Thyroid gland (tissue), 4 donors: Measurements from ENCODE around the gene OR10H1.
"Not testable (repeated sequence)": the region's sequence is repeated elsewhere in the genome, so short reads cannot be mapped to it uniquely, and the experiment has no call there.

ENCODE experiments used
- POLR2A ChIP-seq, 2 donors: fragments of 450-650 bp; IDR thresholded peaks; one replicate each; pipeline ENCODE4 v1.6.1; 2017; ENCODE audit warnings: antibody characterized with exemption in 2 of 2, mild to moderate bottlenecking in 2 of 2, moderate library complexity in 1 of 2
- TF ChIP-seq, protein P1 (sequence below), 6 experiments: fragments of 200-600 bp in 3 of 6; fragments of 450-650 bp in 3 of 6; sonication (generic) in 3 of 6; IDR thresholded peaks; one replicate each; pipeline ENCODE4 v1.5.1; 2016 to 2019; ENCODE audit warnings: antibody characterized with exemption in 6 of 6, mild to moderate bottlenecking in 2 of 6, inconsistent platforms in 1 of 6, moderate library complexity in 1 of 6

DNA sequence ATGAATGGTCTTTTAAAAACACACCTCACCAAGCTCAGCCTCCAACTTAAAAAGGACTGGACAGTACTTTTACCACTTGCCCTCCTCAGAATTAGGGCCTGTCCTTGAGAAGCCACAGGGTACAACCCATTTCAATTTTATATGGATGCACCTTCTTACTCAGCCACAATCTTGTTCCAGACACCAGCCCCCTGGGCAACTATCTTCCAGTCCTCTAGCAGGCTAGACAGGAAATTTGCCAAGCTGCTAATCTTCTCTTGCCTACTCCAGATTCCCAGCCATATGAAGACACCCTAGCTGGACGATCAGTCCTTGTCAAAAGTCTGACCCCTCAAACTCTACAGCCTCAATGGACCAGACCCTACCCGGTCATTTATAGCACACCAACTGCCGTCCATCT lies 18.8 kb upstream of the OR10H1 start:
- TF ChIP-seq, protein P1, sequence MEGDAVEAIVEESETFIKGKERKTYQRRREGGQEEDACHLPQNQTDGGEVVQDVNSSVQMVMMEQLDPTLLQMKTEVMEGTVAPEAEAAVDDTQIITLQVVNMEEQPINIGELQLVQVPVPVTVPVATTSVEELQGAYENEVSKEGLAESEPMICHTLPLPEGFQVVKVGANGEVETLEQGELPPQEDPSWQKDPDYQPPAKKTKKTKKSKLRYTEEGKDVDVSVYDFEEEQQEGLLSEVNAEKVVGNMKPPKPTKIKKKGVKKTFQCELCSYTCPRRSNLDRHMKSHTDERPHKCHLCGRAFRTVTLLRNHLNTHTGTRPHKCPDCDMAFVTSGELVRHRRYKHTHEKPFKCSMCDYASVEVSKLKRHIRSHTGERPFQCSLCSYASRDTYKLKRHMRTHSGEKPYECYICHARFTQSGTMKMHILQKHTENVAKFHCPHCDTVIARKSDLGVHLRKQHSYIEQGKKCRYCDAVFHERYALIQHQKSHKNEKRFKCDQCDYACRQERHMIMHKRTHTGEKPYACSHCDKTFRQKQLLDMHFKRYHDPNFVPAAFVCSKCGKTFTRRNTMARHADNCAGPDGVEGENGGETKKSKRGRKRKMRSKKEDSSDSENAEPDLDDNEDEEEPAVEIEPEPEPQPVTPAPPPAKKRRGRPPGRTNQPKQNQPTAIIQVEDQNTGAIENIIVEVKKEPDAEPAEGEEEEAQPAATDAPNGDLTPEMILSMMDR (IDR thresholded peaks at IDR 0.05): not testable (repeated sequence)
- TF ChIP-seq POLR2A (IDR thresholded peaks at IDR 0.05): not testable (repeated sequence)
